H9 (cell line): Measurements from ENCODE around the gene STARD10. TPM values are rescaled to one million over a fixed set of nuclear protein-coding genes. Genes with fewer than 3 reads are reported as not detected.

Experiments
- DNase-seq: peaks from one replicate; pipeline ENCODE4 v3.0.0-alpha.2; 2017
- H2AFZ ChIP-seq: one replicate; pipeline ENCODE4 v1.6.1; 2013; ENCODE audit warnings: mild to moderate bottlenecking, low read length, control low read depth, moderate library complexity
- H2AK5ac ChIP-seq: 2 replicates; pipeline ENCODE4 v1.6.1; 2013; ENCODE audit warnings: low read length, control low read depth, mixed read lengths; ENCODE audit not compliant: insufficient read length
- H2BK120ac ChIP-seq: one replicate; pipeline ENCODE4 v1.6.1; 2013; ENCODE audit warnings: low read depth, mild to moderate bottlenecking, low read length, control low read depth, inconsistent platforms; ENCODE audit not compliant: poor library complexity, severe bottlenecking
- H2BK12ac ChIP-seq: 2 replicates; pipeline ENCODE4 v1.6.1; 2013; ENCODE audit warnings: low read length, control low read depth, mixed read lengths, low read depth; ENCODE audit not compliant: insufficient read length
- H2BK15ac ChIP-seq: 2 replicates; pipeline ENCODE4 v1.6.1; 2013; ENCODE audit warnings: low read depth, low read length, control low read depth
- H2BK20ac ChIP-seq: one replicate; pipeline ENCODE4 v1.6.1; 2013; ENCODE audit warnings: low read depth, mild to moderate bottlenecking, low read length, control low read depth, inconsistent platforms; ENCODE audit not compliant: poor library complexity, severe bottlenecking
- H2BK5ac ChIP-seq: 2 replicates; pipeline ENCODE4 v1.6.1; 2013; ENCODE audit warnings: low read length, control low read depth, mixed read lengths; ENCODE audit not compliant: insufficient read length
- H3K14ac ChIP-seq: 2 replicates; pipeline ENCODE4 v1.6.1; 2013; ENCODE audit warnings: low read length, control low read depth; ENCODE audit not compliant: insufficient read depth
- H3K18ac ChIP-seq: 2 replicates; pipeline ENCODE4 v1.6.1; 2013; ENCODE audit warnings: low read depth, mild to moderate bottlenecking, mixed read lengths, low read length, control low read depth; ENCODE audit not compliant: insufficient read length
- H3K23ac ChIP-seq: 2 replicates; pipeline ENCODE4 v1.6.1; 2013; ENCODE audit warnings: low read length, control low read depth, mixed read lengths, low read depth; ENCODE audit not compliant: insufficient read length
- H3K23me2 ChIP-seq: 2 replicates; pipeline ENCODE4 v1.6.1; 2013; ENCODE audit warnings: low read depth, mild to moderate bottlenecking, mixed read lengths, low read length, control low read depth; ENCODE audit not compliant: insufficient read length, poor library complexity, severe bottlenecking
- H3K27ac ChIP-seq: 2 replicates; pipeline ENCODE4 v1.5.1; 2013; ENCODE audit warnings: low read length, control low read depth, mixed read lengths, low read depth; ENCODE audit not compliant: insufficient read length
- H3K27me3 ChIP-seq: 2 replicates; pipeline ENCODE4 v1.6.1; 2013; ENCODE audit warnings: low read length, control low read depth, inconsistent platforms; ENCODE audit not compliant: insufficient read depth
- H3K4ac ChIP-seq: 2 replicates; pipeline ENCODE4 v1.6.1; 2013; ENCODE audit warnings: low read depth, mild to moderate bottlenecking, control low read depth, inconsistent platforms, low read length, moderate library complexity
- H3K4me1 ChIP-seq: 2 replicates; pipeline ENCODE4 v1.6.1; 2013; ENCODE audit warnings: low read length, control low read depth, inconsistent platforms; ENCODE audit not compliant: insufficient read depth
- H3K4me2 ChIP-seq: 2 replicates; pipeline ENCODE4 v1.6.1; 2013; ENCODE audit warnings: low read length, control low read depth, mixed read lengths; ENCODE audit not compliant: insufficient read length, insufficient read depth
- H3K56ac ChIP-seq: 2 replicates; pipeline ENCODE4 v1.6.1; 2013; ENCODE audit warnings: low read depth, mild to moderate bottlenecking, mixed read lengths, low read length, control low read depth; ENCODE audit not compliant: insufficient read length
- H3K79me1 ChIP-seq: 2 replicates; pipeline ENCODE4 v1.6.1; 2013; ENCODE audit warnings: low read depth, mild to moderate bottlenecking, moderate library complexity, low read length, control low read depth, inconsistent platforms; ENCODE audit not compliant: insufficient read depth, poor library complexity, severe bottlenecking
- H3K79me2 ChIP-seq: 2 replicates; pipeline ENCODE4 v1.6.1; 2013; ENCODE audit warnings: low read length, control low read depth, inconsistent platforms; ENCODE audit not compliant: insufficient read depth
- H3K9ac ChIP-seq: 2 replicates; pipeline ENCODE4 v1.6.1; 2013; ENCODE audit warnings: low read length, control low read depth, mixed read lengths; ENCODE audit not compliant: insufficient read length; ENCODE audit errors: extremely low read depth
- H3K9me3 ChIP-seq: one replicate; pipeline ENCODE4 v1.6.1; 2013; ENCODE audit warnings: low read depth, low read length, inconsistent platforms; ENCODE audit not compliant: control insufficient read depth
- H3T11ph ChIP-seq: one replicate; pipeline ENCODE4 v1.6.1; 2013; ENCODE audit warnings: mild to moderate bottlenecking, low read length, control low read depth, inconsistent platforms
- H4K20me1 ChIP-seq: one replicate; pipeline ENCODE4 v1.6.1; 2013; ENCODE audit not compliant: control insufficient read depth, insufficient read length, insufficient read depth
- H4K5ac ChIP-seq: 2 replicates; pipeline ENCODE4 v1.6.1; 2013; ENCODE audit warnings: low read depth, mild to moderate bottlenecking, mixed read lengths, low read length, control low read depth; ENCODE audit not compliant: insufficient read length
- H4K8ac ChIP-seq: replicated peaks from 2 replicates; pipeline ENCODE4 v1.6.1; 2013; ENCODE audit warnings: low read length, control low read depth, mixed read lengths, low read depth; ENCODE audit not compliant: insufficient read length
- H4K91ac ChIP-seq: 2 replicates; pipeline ENCODE4 v1.6.1; 2013; ENCODE audit warnings: low read depth, mild to moderate bottlenecking, moderate library complexity, mixed read lengths, low read length, control low read depth; ENCODE audit not compliant: insufficient read length
- H3K27ac Mint-ChIP-seq, 3 experiments: 2 replicates in 2 of 3; 3 replicates in 1 of 3; pipeline ENCODE4 v1.8.0; 2020 to 2021; ENCODE audit warnings: mixed read lengths in 3 of 3, mild to moderate bottlenecking in 1 of 3, moderate library complexity in 1 of 3
- H3K27me3 Mint-ChIP-seq: 2 replicates; pipeline ENCODE4 v1.8.0; 2021; ENCODE audit warnings: low read depth, mild to moderate bottlenecking, moderate library complexity, mixed read lengths
- H3K36me3 Mint-ChIP-seq, 3 experiments: 2 replicates in 2 of 3; 3 replicates in 1 of 3; pipeline ENCODE4 v1.8.0; 2020 to 2021; ENCODE audit warnings: low read depth in 3 of 3, mixed read lengths in 3 of 3; ENCODE audit not compliant: insufficient read depth in 1 of 3
- H3K4me1 Mint-ChIP-seq, 2 experiments: 2 replicates each; pipeline ENCODE4 v1.8.0; 2020; ENCODE audit warnings: mixed read lengths in 2 of 2
- H3K4me3 Mint-ChIP-seq, 2 experiments: 2 replicates in 1 of 2; 3 replicates in 1 of 2; pipeline ENCODE4 v1.8.0; 2020 to 2021; ENCODE audit warnings: mild to moderate bottlenecking in 2 of 2, mixed read lengths in 2 of 2, moderate library complexity in 1 of 2
- H3K9me3 Mint-ChIP-seq, 2 experiments: 2 replicates in 1 of 2; 3 replicates in 1 of 2; pipeline ENCODE4 v1.8.0; 2020; ENCODE audit warnings: mild to moderate bottlenecking in 2 of 2, mixed read lengths in 2 of 2, moderate library complexity in 1 of 2
- WGBS: extraction: QIAGEN DNeasy Blood & Tissue Kit; methylation state at CpG from one replicate; pipeline ENCODE4 v1.1.7; 2013; ENCODE audit warnings: missing lambda C conversion rate, low lambda C conversion rate, mixed read lengths; ENCODE audit not compliant: insufficient read length; ENCODE audit errors: extremely low coverage; 5-methylcytosine and 5-hydroxymethylcytosine counted together
- total RNA-seq: library from RNA; stranded (reverse); gene quantifications from 2 replicates; pipeline ENCODE4 v1.2.1, GENCODE V29; 2021
- TF ChIP-seq, protein P1 (sequence below): fragments of 200-600 bp; sonication (generic); conservative IDR thresholded peaks from 3 replicates; pipeline ENCODE4 v1.8.0; 2021; ENCODE audit warnings: antibody characterized with exemption, mild to moderate bottlenecking

The STARD10 gene
- total RNA-seq, 1 experiment from 2014 or later = 24.4 TPM

DNA sequence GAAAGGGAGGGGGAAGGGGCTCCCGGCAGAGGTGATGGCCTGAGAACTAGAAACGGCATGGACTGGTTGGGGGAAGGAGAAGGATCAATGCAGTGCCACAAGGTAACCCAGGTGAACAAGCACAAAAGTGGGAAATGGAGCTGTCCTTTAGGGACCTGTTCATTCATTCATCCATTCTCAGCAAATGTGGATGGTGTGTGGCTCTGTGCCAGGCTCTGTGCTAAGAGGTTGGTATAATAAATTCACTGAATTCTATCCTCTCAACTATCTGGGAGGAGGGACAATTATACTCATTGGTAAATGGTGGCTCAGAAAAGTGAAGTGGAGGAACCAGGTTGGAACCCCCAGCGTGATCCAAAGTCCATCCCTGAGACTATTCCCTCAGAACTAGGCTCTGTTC, 23.0 kb downstream of the STARD10 start:
- TF ChIP-seq, protein P1, sequence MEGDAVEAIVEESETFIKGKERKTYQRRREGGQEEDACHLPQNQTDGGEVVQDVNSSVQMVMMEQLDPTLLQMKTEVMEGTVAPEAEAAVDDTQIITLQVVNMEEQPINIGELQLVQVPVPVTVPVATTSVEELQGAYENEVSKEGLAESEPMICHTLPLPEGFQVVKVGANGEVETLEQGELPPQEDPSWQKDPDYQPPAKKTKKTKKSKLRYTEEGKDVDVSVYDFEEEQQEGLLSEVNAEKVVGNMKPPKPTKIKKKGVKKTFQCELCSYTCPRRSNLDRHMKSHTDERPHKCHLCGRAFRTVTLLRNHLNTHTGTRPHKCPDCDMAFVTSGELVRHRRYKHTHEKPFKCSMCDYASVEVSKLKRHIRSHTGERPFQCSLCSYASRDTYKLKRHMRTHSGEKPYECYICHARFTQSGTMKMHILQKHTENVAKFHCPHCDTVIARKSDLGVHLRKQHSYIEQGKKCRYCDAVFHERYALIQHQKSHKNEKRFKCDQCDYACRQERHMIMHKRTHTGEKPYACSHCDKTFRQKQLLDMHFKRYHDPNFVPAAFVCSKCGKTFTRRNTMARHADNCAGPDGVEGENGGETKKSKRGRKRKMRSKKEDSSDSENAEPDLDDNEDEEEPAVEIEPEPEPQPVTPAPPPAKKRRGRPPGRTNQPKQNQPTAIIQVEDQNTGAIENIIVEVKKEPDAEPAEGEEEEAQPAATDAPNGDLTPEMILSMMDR = no peak
- no peak overlapping the region for H3T11ph ChIP-seq
- no peak overlapping the region for H3K14ac ChIP-seq
- H2BK15ac ChIP-seq = no peak overlapping the region
- no peak overlapping the region for H3K56ac ChIP-seq
- Mint-ChIP-seq H3K36me3 (no peaks in the 10 kb centered on the region), H3K4me3 (no peak overlapping the region), H3K27ac (no peak overlapping the region), H3K27me3 (no peaks in the 10 kb centered on the region; the same call in 1 of the 2 replicates), H3K4me1 (peaks cover 22 to 38% of the 10 kb centered on the region in 2 experiments), H3K9me3 (no peaks in the 10 kb centered on the region)
- H4K91ac ChIP-seq = no peak overlapping the region
- H2AFZ ChIP-seq = no peak overlapping the region
- H3K79me2 ChIP-seq = no peaks in the 10 kb centered on the region
- no peak overlapping the region for H3K4ac ChIP-seq
- no peaks in the 10 kb centered on the region for H3K27me3 ChIP-seq
- H3K18ac ChIP-seq = no peak overlapping the region
- no peak overlapping the region for H3K23ac ChIP-seq
- no peak overlapping the region for H3K4me2 ChIP-seq
- no peaks in the 10 kb centered on the region for H3K79me1 ChIP-seq
- H2BK120ac ChIP-seq = no peak overlapping the region
- H3K9me3 ChIP-seq = no peaks in the 10 kb centered on the region
- no CpG with 5 or more reads among the region's 3 CpGs for WGBS
- DNase-seq = no peak
- no peak overlapping the region for H4K5ac ChIP-seq
- H2AK5ac ChIP-seq = no peak overlapping the region
- no peaks in the 10 kb centered on the region for H3K23me2 ChIP-seq
- H2BK5ac ChIP-seq = no peak overlapping the region
- H3K4me1 ChIP-seq = no peaks in the 10 kb centered on the region
- H4K8ac ChIP-seq = no peak overlapping the region
- H3K9ac ChIP-seq = no peak overlapping the region
- H2BK12ac ChIP-seq = no peak overlapping the region
- no peak overlapping the region for H2BK20ac ChIP-seq
- no peak overlapping the region for H3K27ac ChIP-seq
- no peaks in the 10 kb centered on the region for H4K20me1 ChIP-seq
